Esophagus mucosa (tissue), 1 donor: Measurements from ENCODE around the gene ZNF346. TPM values are rescaled to one million over a fixed set of nuclear protein-coding genes. Genes with fewer than 3 reads are reported as not detected.
"Not testable (repeated sequence)": the region's sequence is repeated elsewhere in the genome, so short reads cannot be mapped to it uniquely, and the experiment has no call there.

ENCODE experiments used
- ATAC-seq: fragments of 200-7000 bp; cut with Tn5 transposase; one replicate; pipeline ENCODE4 v1.9.1; 2020
- total RNA-seq: library from RNA; stranded (reverse); gene quantifications from one replicate; pipeline ENCODE4 v1.2.4, GENCODE V29; 2023
- donor health status: DM: yes; HTN: yes; CAD: no.

ZNF346 gene
- total RNA-seq, 1 donor from 2014 or later: 6.7 TPM

- no peak for ATAC-seq
These were observed 12.3 kb upstream of the ZNF346 start for GRCh38 chr5:177010153-177010552.

- ATAC-seq: no peak
These were observed 7.3 kb upstream of the ZNF346 start for GRCh38 chr5:177015156-177015555.

- ATAC-seq: no peak
These were observed 4.2 kb upstream of the ZNF346 start for GRCh38 chr5:177018341-177018740.

GRCh38 chr5:177020033-177020432 is 2.5 kb upstream of the ZNF346 start:
- peak; percentile 31 for ATAC-seq

- ATAC-seq: no peak
These were observed 788 bp downstream of the ZNF346 start for GRCh38 chr5:177023303-177023664.

GRCh38 chr5:177024559-177024958 is 2.1 kb downstream of the ZNF346 start:
- no peak for ATAC-seq

GRCh38 chr5:177025101-177025601 is 2.7 kb downstream of the ZNF346 start:
- ATAC-seq: no peak

- no peak for ATAC-seq
These were observed 5.2 kb downstream of the ZNF346 start for GRCh38 chr5:177027665-177028064.

GRCh38 chr5:177029498-177029897 is 7.0 kb downstream of the ZNF346 start:
- ATAC-seq: no peak

- no peak for ATAC-seq
These were observed 13.5 kb downstream of the ZNF346 start for GRCh38 chr5:177035976-177036375.

GRCh38 chr5:177036443-177036842 is 13.9 kb downstream of the ZNF346 start:
- ATAC-seq: no peak

- no peak for ATAC-seq
These were observed 14.4 kb downstream of the ZNF346 start for GRCh38 chr5:177036921-177037320.

- ATAC-seq: peak; percentile 68
These were observed 18.4 kb downstream of the ZNF346 start for GRCh38 chr5:177040814-177041420.

- ATAC-seq: no peak
These were observed 19.4 kb downstream of the ZNF346 start for GRCh38 chr5:177041936-177042335.

GRCh38 chr5:177043114-177043513 is 20.6 kb downstream of the ZNF346 start:
- ATAC-seq: no peak

- no peak for ATAC-seq
These were observed 21.5 kb downstream of the ZNF346 start for GRCh38 chr5:177043958-177044357.

GRCh38 chr5:177044641-177045040 is 22.1 kb downstream of the ZNF346 start:
- ATAC-seq: no peak

- no peak for ATAC-seq
These were observed 23.1 kb downstream of the ZNF346 start for GRCh38 chr5:177045631-177046030.

- ATAC-seq: not testable (repeated sequence)
These were observed 26.0 kb downstream of the ZNF346 start for GRCh38 chr5:177048531-177048930.

GRCh38 chr5:177049285-177049684 is 26.8 kb downstream of the ZNF346 start:
- no peak for ATAC-seq

GRCh38 chr5:177064500-177065277 is 42.2 kb downstream of the ZNF346 start:
- peak; percentile 11 for ATAC-seq

GRCh38 chr5:177065491-177065890 is 43.0 kb downstream of the ZNF346 start:
- no peak for ATAC-seq

GRCh38 chr5:177066224-177066623 is 43.7 kb downstream of the ZNF346 start:
- peak; percentile 22 for ATAC-seq

- ATAC-seq: no peak
These were observed 45.0 kb downstream of the ZNF346 start for GRCh38 chr5:177067503-177067902.
